ENCODE data around the gene CA11. TPM values are rescaled to one million over a fixed set of nuclear protein-coding genes. Genes with fewer than 3 reads are reported as not detected.
A peak's percentile ranks its signal among the peaks of the same experiment; 100 is the strongest.

CA11 gene
- total and polyA plus RNA-seq, 2 of the 8 experiments (the other 6 are each of a cell fraction or from before 2014, with no cell fraction given), result 51.7 to 71.4 TPM

DNA sequence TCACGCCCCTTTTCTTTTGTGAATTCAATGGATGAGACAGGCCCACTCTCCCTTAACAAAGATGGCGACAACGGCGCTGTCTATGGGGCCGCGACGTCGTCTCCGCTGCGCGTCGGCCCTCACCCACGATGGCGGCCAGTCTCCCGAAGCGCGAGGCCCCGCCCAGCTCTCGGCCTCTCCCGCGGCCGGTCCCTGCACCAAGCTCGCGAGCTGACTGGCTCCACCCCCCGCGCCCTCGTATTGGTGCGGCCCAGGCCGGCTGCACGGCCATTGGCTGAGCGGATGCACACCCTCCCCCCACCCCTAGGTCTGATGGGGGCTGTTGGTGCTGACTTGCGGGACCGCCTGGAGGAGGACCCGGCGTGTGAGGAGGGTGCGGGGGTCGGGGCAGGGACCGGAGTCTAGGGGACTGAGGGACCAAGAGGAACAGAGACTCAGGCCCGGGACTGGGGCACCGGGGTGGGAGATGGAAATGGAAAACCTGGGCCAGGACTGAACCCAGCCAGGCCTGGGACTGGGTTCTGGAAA is 21.9 kb downstream of the CA11 start (continued):
- TF ChIP-seq CHD2 (IDR thresholded peaks at IDR 0.05; ENCODE audit: low read length) (peak; percentile 74), SIRT6 (IDR thresholded peaks at IDR 0.05; ENCODE audit: low read length) (no peak), EP300 (IDR thresholded peaks at IDR 0.05; ENCODE audit: borderline replicate concordance in 1 of 2, low read depth in 2 of 2, low read length in 2 of 2) (peak in 1 of 2 experiments; percentile 74; a peak in 1 of 3 replicates), SIN3A (conservative IDR thresholded peaks at IDR 0.05 in 1 of 2, IDR thresholded peaks at IDR 0.05 in 1 of 2; ENCODE audit: low read depth in 1 of 2, low read length in 2 of 2) (peak in 1 of 2 experiments; percentile 16; a peak in 1 of 4 replicates), RXRA (IDR thresholded peaks at IDR 0.05; ENCODE audit: insufficient read depth, low read depth, low read length) (no peak), TCF12 (IDR thresholded peaks at IDR 0.05; ENCODE audit: low read depth, low read length) (no peak), MAFK (IDR thresholded peaks at IDR 0.05; ENCODE audit: low read depth, low read length) (no peak), SP2 (IDR thresholded peaks at IDR 0.05; ENCODE audit: low read length) (peak; percentile 6; the same call in 1 of the 2 replicates), CTCF (IDR thresholded peaks at IDR 0.05; ENCODE audit: control extremely low read depth in 1 of 3, insufficient read depth in 1 of 3, low read depth in 1 of 3, low read length in 3 of 3) (no peak), FOSL1 (IDR thresholded peaks at IDR 0.05; ENCODE audit: insufficient read depth, low read depth, low read length) (no peak)

Measured in H1 (cell line).